ENCODE measurements around the gene CAMKMT.
A peak's percentile ranks its signal among the peaks of the same experiment; 100 is the strongest.
"Not testable (repeated sequence)": the region's sequence is repeated elsewhere in the genome, so short reads cannot be mapped to it uniquely, and the experiment has no call there.

CAMKMT gene

GRCh38 chr2:44362207-44363015, 664 bp downstream of the CAMKMT start:
- no peak for DNase-seq

GRCh38 chr2:44364604-44365003, 2.9 kb downstream of the CAMKMT start:
- DNase-seq, result no peak

GRCh38 chr2:44367591-44367990, 5.8 kb downstream of the CAMKMT start:
- no peak for DNase-seq

- DNase-seq, result no peak
Measured at GRCh38 chr2:44369392-44369791, 7.6 kb downstream of the CAMKMT start.

- DNase-seq, result no peak
Measured at GRCh38 chr2:44371445-44371844, 9.7 kb downstream of the CAMKMT start.

GRCh38 chr2:44372246-44372645, 10.5 kb downstream of the CAMKMT start:
- no peak for DNase-seq

GRCh38 chr2:44377486-44377885, 15.7 kb downstream of the CAMKMT start:
- no peak for DNase-seq

- DNase-seq, result not testable (repeated sequence)
Measured at GRCh38 chr2:44385226-44385625, 23.5 kb downstream of the CAMKMT start.

GRCh38 chr2:44388877-44389276, 27.1 kb downstream of the CAMKMT start:
- DNase-seq, result no peak

- DNase-seq, result no peak
Measured at GRCh38 chr2:44389895-44390294, 28.1 kb downstream of the CAMKMT start.

- peak; percentile 9 to 19 for DNase-seq
Measured at GRCh38 chr2:44392338-44392943, 30.7 kb downstream of the CAMKMT start.

GRCh38 chr2:44397447-44398175, 35.9 kb downstream of the CAMKMT start:
- DNase-seq, result no peak

- no peak for DNase-seq
Measured at GRCh38 chr2:44398243-44398897, 36.6 kb downstream of the CAMKMT start.

GRCh38 chr2:44420725-44421124, 59.0 kb downstream of the CAMKMT start:
- DNase-seq, result no peak

- DNase-seq, result no peak
Measured at GRCh38 chr2:44424211-44424610, 62.5 kb downstream of the CAMKMT start.

- DNase-seq, result no peak
Measured at GRCh38 chr2:44429034-44429433, 67.3 kb downstream of the CAMKMT start.

GRCh38 chr2:44430342-44430741, 68.6 kb downstream of the CAMKMT start:
- no peak for DNase-seq

- no peak for DNase-seq
Measured at GRCh38 chr2:44433895-44434294, 72.1 kb downstream of the CAMKMT start.

- no peak for DNase-seq
Measured at GRCh38 chr2:44441200-44441599, 79.5 kb downstream of the CAMKMT start.

GRCh38 chr2:44442019-44442418, 80.3 kb downstream of the CAMKMT start:
- no peak for DNase-seq

GRCh38 chr2:44443517-44443916, 81.8 kb downstream of the CAMKMT start:
- no peak for DNase-seq

- no peak for DNase-seq
Measured at GRCh38 chr2:44444881-44445280, 83.1 kb downstream of the CAMKMT start.

GRCh38 chr2:44448860-44449527, 87.2 kb downstream of the CAMKMT start:
- DNase-seq, result no peak
